Endothelial cell of umbilical vein (primary cell): ENCODE data around the gene COL17A1. TPM values are rescaled to one million over a fixed set of nuclear protein-coding genes. Genes with fewer than 3 reads are reported as not detected.

Source experiments
- BruUV-seq: library from RNA; stranded (reverse); fragments of 400-500 nt; replicated peaks from 2 replicates; lab custom pipeline; 2021; lab: Mats Ljungman, UMichigan
- CTCF ChIA-PET: fragments of 300-600, 350-600 bp; sonication (Branson Sonifier 250); formaldehyde crosslinking; loops from one replicate; lab custom pipeline; 2021; ENCODE audit warnings: antibody characterized with exemption, inconsistent platforms; lab: Charles Lee
- POLR2A ChIA-PET: fragments of 300-600, 350-600 bp; sonication (Branson Sonifier 250); formaldehyde crosslinking; loops from one replicate; lab custom pipeline; 2021; ENCODE audit warnings: antibody characterized with exemption, inconsistent platforms; lab: Charles Lee
- DNase-seq: peaks from one replicate; pipeline ENCODE4 v3.0.0-alpha.2; 2011; ENCODE audit warnings: low read depth, low spot score
- FAIRE-seq: peaks from 2 replicates; lab custom pipeline; 2011; peaks lifted over from hg19 to GRCh38; lab: Jason Lieb, UNC
- H2AFZ ChIP-seq: 2 replicates; pipeline ENCODE4 v1.6.0; 2012; ENCODE audit warnings: low read depth, low read length, control low read depth, inconsistent platforms
- H3K27ac ChIP-seq: 2 replicates; pipeline ENCODE4 v1.5.1; 2011; ENCODE audit warnings: low read depth, mild to moderate bottlenecking, control low read depth, low read length, moderate library complexity; ENCODE audit not compliant: insufficient read depth
- H3K27me3 ChIP-seq, 2 experiments: 2 replicates each; pipeline versions ENCODE4 v1.6.0 to v1.6.1; 2011; ENCODE audit warnings: low read length in 2 of 2, mixed read lengths in 1 of 2; ENCODE audit not compliant: control insufficient read depth in 2 of 2, insufficient read depth in 2 of 2
- H3K36me3 ChIP-seq, 2 experiments: 2 replicates in 1 of 2; 3 replicates in 1 of 2; pipeline ENCODE4 v1.5.1; 2011; ENCODE audit warnings: low read length in 2 of 2, mild to moderate bottlenecking in 1 of 2, moderate library complexity in 1 of 2; ENCODE audit not compliant: control insufficient read depth in 2 of 2, insufficient read depth in 2 of 2; ENCODE audit errors: extremely low read depth in 1 of 2
- H3K4me1 ChIP-seq: 3 replicates; pipeline ENCODE4 v1.5.1; 2011; ENCODE audit warnings: mild to moderate bottlenecking, low read length; ENCODE audit not compliant: control insufficient read depth, insufficient read depth; ENCODE audit errors: extremely low read depth
- H3K4me2 ChIP-seq: 2 replicates; pipeline ENCODE4 v1.6.1; 2011; ENCODE audit warnings: low read length, control low read depth, mixed read lengths; ENCODE audit not compliant: insufficient read depth
- H3K4me3 ChIP-seq, 3 experiments: fragments of 200-600 bp in 1 of 3; sonication (generic), shearing (Covaris generic) in 1 of 3; replicated peaks in 1 of 3; 2 replicates each; pipeline ENCODE4 v1.5.1; 2011 to 2016; ENCODE audit warnings: control low read depth in 3 of 3, low read length in 3 of 3, mild to moderate bottlenecking in 2 of 3, inconsistent platforms in 1 of 3, low read depth in 1 of 3, moderate library complexity in 1 of 3; ENCODE audit not compliant: insufficient read depth in 1 of 3
- H3K79me2 ChIP-seq: 2 replicates; pipeline ENCODE4 v1.6.0; 2012; ENCODE audit warnings: low read length, inconsistent platforms; ENCODE audit not compliant: control insufficient read depth, insufficient read depth
- H3K9ac ChIP-seq: replicated peaks from 2 replicates; pipeline ENCODE3; 2011; ENCODE audit warnings: low read length, control low read depth; ENCODE audit not compliant: insufficient read depth; ENCODE audit errors: extremely low read depth
- H3K9me1 ChIP-seq: replicated peaks from 3 replicates; pipeline ENCODE4 v1.6.0; 2011; ENCODE audit warnings: mild to moderate bottlenecking, low read length; ENCODE audit not compliant: control insufficient read depth, insufficient read depth; ENCODE audit errors: extremely low read depth
- H3K9me3 ChIP-seq: replicated peaks from 2 replicates; pipeline ENCODE4 v1.5.1; 2012; ENCODE audit warnings: low read length, inconsistent platforms; ENCODE audit not compliant: control insufficient read depth, insufficient read depth
- H4K20me1 ChIP-seq: replicated peaks from 2 replicates; pipeline ENCODE3; 2011; ENCODE audit warnings: mild to moderate bottlenecking, low read length; ENCODE audit not compliant: control insufficient read depth, insufficient read depth; ENCODE audit errors: extremely low read depth
- CTCF ChIP-seq, 2 donors: IDR thresholded peaks; 1 replicate in 1 of 2; 2 replicates in 1 of 2; pipeline ENCODE4 v1.5.1; 2011; ENCODE audit warnings: low read length in 2 of 2, mild to moderate bottlenecking in 2 of 2, moderate library complexity in 2 of 2, control low read depth in 1 of 2, inconsistent platforms in 1 of 2, low read depth in 1 of 2; ENCODE audit not compliant: insufficient read depth in 1 of 2; ENCODE audit errors: extremely low read depth in 1 of 2
- EZH2 ChIP-seq: IDR thresholded peaks from 2 replicates; pipeline ENCODE4 v1.6.1; 2012; ENCODE audit warnings: borderline replicate concordance, low read depth, mild to moderate bottlenecking, moderate library complexity, low read length, inconsistent platforms; ENCODE audit not compliant: severe bottlenecking
- FOS ChIP-seq: IDR thresholded peaks from 2 replicates; pipeline ENCODE4 v1.6.1; 2011; ENCODE audit warnings: mild to moderate bottlenecking, low read length, moderate library complexity, borderline replicate concordance; ENCODE audit not compliant: insufficient read depth
- GATA2 ChIP-seq: IDR thresholded peaks from 2 replicates; pipeline ENCODE4 v1.7.0; 2011; ENCODE audit warnings: low read depth, mild to moderate bottlenecking, moderate library complexity, mixed read lengths, low read length; ENCODE audit not compliant: insufficient read length, insufficient read depth
- JUN ChIP-seq: IDR thresholded peaks from 2 replicates; pipeline ENCODE4 v1.6.1; 2011; ENCODE audit warnings: borderline replicate concordance, low read depth; ENCODE audit not compliant: insufficient read length, insufficient read depth
- MYC ChIP-seq: IDR thresholded peaks from one replicate; pipeline ENCODE4 v1.6.1; 2011; ENCODE audit warnings: mild to moderate bottlenecking, low read depth, low read length
- POLR2A ChIP-seq: IDR thresholded peaks from 2 replicates; pipeline ENCODE4 v1.6.1; 2012; ENCODE audit warnings: low read depth, mild to moderate bottlenecking, control low read depth, low read length
- POLR2AphosphoS5 ChIP-seq: IDR thresholded peaks from 2 replicates; pipeline ENCODE4 v1.6.1; 2012; ENCODE audit warnings: low read depth, mild to moderate bottlenecking, control low read depth, low read length, moderate library complexity; ENCODE audit not compliant: insufficient read depth
- dilution Hi-C: fragments of 300-500 bp; cut with MboI; formaldehyde crosslinking; loops from one replicate; pipeline ENCODE4 v1.15.0; 2019; ENCODE audit warnings: low sequenced_read_pairs; ENCODE audit not compliant: extremely low pct_ligation_motif_present
- intact Hi-C: fragments of 100-400 bp; cut with micrococcal nuclease; formaldehyde crosslinking; loops from one replicate; pipeline ENCODE4 v1.10.0; 2022
- polyA plus RNA-seq, 4 experiments: library from polyadenylated mRNA; depleted of rRNA in 3 of 4; stranded (reverse) in 3 of 4; unstranded in 1 of 4; fragments of >200 nt; gene quantifications; 2 replicates each; pipeline versions ENCODE4 v1.2.1 to v1.2.3, GENCODE V29; 2011 to 2012; ENCODE audit warnings: missing spikeins in 1 of 4
- total RNA-seq: library from RNA; stranded (reverse); gene quantifications from 2 replicates; pipeline ENCODE4 v1.2.3, GENCODE V29; 2021
- TF ChIP-seq, protein P1 (sequence below): IDR thresholded peaks from 2 replicates; pipeline ENCODE4 v1.6.1; 2011; ENCODE audit not compliant: insufficient read depth, insufficient read length

The COL17A1 gene
- total and polyA plus RNA-seq, 2 donors (not counting 3 experiments of a cell fraction or from before 2014, with no cell fraction given): 0.57 to 1.3 TPM

DNA sequence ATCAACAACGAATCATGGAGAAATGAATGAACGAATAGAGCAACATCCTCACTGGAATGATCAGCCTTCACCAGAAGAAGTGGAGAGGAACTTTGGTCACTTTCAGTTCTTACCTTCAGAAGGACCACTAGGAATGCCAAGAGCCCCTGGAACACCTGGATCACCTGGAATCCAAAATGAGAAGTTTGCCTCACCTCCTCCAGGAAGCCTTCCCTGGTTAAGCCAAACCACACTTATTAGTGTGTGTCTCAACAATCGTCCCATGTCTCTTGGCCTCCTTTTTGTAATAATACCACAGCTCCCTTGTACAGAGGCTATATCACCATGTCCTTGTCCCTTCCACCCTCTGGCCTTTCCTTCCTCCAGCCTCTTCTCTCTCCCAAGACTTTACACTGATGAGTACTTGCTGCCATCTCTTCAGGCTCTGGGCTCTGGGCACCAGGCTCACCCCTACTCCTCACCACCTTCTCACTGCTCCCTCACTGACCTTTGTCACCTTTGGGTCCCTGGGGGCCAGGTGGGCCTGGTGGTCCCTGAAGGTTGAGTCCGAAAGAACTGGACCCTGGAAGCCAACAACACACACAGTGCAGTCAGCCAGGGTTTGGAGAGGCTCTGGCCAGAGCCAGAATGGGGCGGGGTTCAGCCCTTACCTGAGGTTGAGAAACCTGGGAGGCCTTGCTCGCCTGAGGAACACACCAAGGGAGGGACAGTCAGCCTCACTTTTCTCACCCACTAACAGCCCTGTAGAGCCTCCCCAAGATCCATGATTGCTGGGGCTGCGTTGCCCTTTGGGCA lies 46.5 kb downstream of the COL17A1 start:
- H3K27ac ChIP-seq: no peak overlapping the region
- dilution Hi-C loops: no loop called here
- no peaks in the 10 kb centered on the region for H3K9me3 ChIP-seq
- CTCF ChIA-PET: interaction anchor here (0.8 to 2.6 kb wide), 2 partner anchors 11 to 151 kb away, joined by 3 to 10 read pairs; no protein-coding TSS in a partner anchor
- TF ChIP-seq, protein P1, sequence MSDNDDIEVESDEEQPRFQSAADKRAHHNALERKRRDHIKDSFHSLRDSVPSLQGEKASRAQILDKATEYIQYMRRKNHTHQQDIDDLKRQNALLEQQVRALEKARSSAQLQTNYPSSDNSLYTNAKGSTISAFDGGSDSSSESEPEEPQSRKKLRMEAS: no peak
- TF ChIP-seq FOS: no peak
- no peak for TF ChIP-seq CTCF (IDR thresholded peaks at IDR 0.05; ENCODE audit: extremely low read depth in 1 of 2, insufficient read depth in 1 of 2, low read depth in 1 of 2, low read length in 2 of 2)
- no peak for TF ChIP-seq MYC
- no peak for TF ChIP-seq POLR2AphosphoS5
- no peak for TF ChIP-seq JUN
- TF ChIP-seq GATA2: no peak
- no peak for TF ChIP-seq EZH2
- no peak for TF ChIP-seq POLR2A
- no peak overlapping the region for H3K4me3 ChIP-seq
- no peaks in the 10 kb centered on the region for H3K4me1 ChIP-seq
- DNase-seq: no peak
- no peak overlapping the region for H3K4me2 ChIP-seq
- no peak for FAIRE-seq
- no peaks in the 10 kb centered on the region for H3K27me3 ChIP-seq
- BruUV-seq: no TSS peak
- no peaks in the 10 kb centered on the region for H3K79me2 ChIP-seq
- H2AFZ ChIP-seq: no peak overlapping the region
- intact Hi-C loops: no loop called here
- H3K9me1 ChIP-seq: no peaks in the 10 kb centered on the region
- POLR2A ChIA-PET: no interaction called here
- no peaks in the 10 kb centered on the region for H4K20me1 ChIP-seq
- H3K36me3 ChIP-seq: no peaks in the 10 kb centered on the region
- H3K9ac ChIP-seq: no peak overlapping the region
